ENCODE measurements around the gene BCOR. TPM values are rescaled to one million over a fixed set of nuclear protein-coding genes. Genes with fewer than 3 reads are reported as not detected.

The BCOR gene
- total RNA-seq, 1 experiment from 2014 or later = 48.3 TPM

- DNase-seq (ENCODE audit: low read depth, low spot score) (no peak), ATAC-seq (no peak)
- no peaks in the 10 kb centered on the region for H3K9me3 ChIP-seq (ENCODE audit: control insufficient read depth, insufficient read depth, low read depth, low read length)
- H3K27ac ChIP-seq (ENCODE audit: low read length) = peak overlapping the region; percentile 72
- peaks cover 23% of the 10 kb centered on the region for H3K4me1 ChIP-seq (ENCODE audit: control insufficient read depth, insufficient read depth, low read length)
- TF ChIP-seq TCF7L2 (IDR thresholded peaks at IDR 0.05; ENCODE audit: low read depth, low read length) (no peak), REST (IDR thresholded peaks at IDR 0.05; ENCODE audit: insufficient read depth in 1 of 2, low read depth in 2 of 2, low read length in 1 of 2) (no peak), SIN3A (IDR thresholded peaks at IDR 0.05; ENCODE audit: borderline replicate concordance, insufficient read depth, low read depth, low read length) (no peak), POLR2AphosphoS5 (IDR thresholded peaks at IDR 0.05; ENCODE audit: low read depth, low read length) (no peak), CTCF (IDR thresholded peaks at IDR 0.05) (no peak)
- no peaks in the 10 kb centered on the region for H3K36me3 ChIP-seq (ENCODE audit: control insufficient read depth, insufficient read depth, low read length)
- ChIA-PET CTCF (no interaction called here), POLR2A (interaction anchor here (0.7 kb wide), 1 partner anchor 67 kb away, joined by 3 read pairs; no protein-coding TSS in a partner anchor)
- H3K27me3 ChIP-seq (ENCODE audit: control insufficient read depth, insufficient read depth, low read length) = no peaks in the 10 kb centered on the region
- no peak overlapping the region for H3K4me3 ChIP-seq (ENCODE audit: low read depth in 2 of 2, low read length in 2 of 2)
- in situ Hi-C loops (cut with HindIII; ENCODE audit: low pct_unique_long_range_greater_than_20kb, low sequenced_read_pairs) (no loop called here), intact Hi-C loops (cut with micrococcal nuclease; ENCODE audit: unreplicated experiment) (loop anchor here (10.0 kb wide), 1 partner anchor 163 kb away; no protein-coding TSS in a partner anchor)
- BruUV-seq (replicated peaks) = no TSS peak
These were observed 3.7 kb upstream of the BCOR start for GRCh38 chrX:40101430-40101802.

GRCh38 chrX:40100537-40101429 lies 3.0 kb upstream of the BCOR start:
- peaks cover 23% of the 10 kb centered on the region for H3K4me1 ChIP-seq (ENCODE audit: control insufficient read depth, insufficient read depth, low read length)
- H3K36me3 ChIP-seq (ENCODE audit: control insufficient read depth, insufficient read depth, low read length) = no peaks in the 10 kb centered on the region
- H3K27ac ChIP-seq (ENCODE audit: low read length) = peak overlapping the region; percentile 80
- ATAC-seq (no peak), DNase-seq (ENCODE audit: low read depth, low spot score) (no peak)
- CTCF ChIA-PET = no interaction called here
- intact Hi-C loops (cut with micrococcal nuclease; ENCODE audit: unreplicated experiment) (loop anchor here (10.0 kb wide), 1 partner anchor 164 kb away; no protein-coding TSS in a partner anchor), in situ Hi-C loops (cut with HindIII; ENCODE audit: low pct_unique_long_range_greater_than_20kb, low sequenced_read_pairs) (no loop called here)
- TF ChIP-seq POLR2AphosphoS5 (IDR thresholded peaks at IDR 0.05; ENCODE audit: low read depth, low read length) = no peak
- TF ChIP-seq SIN3A (IDR thresholded peaks at IDR 0.05; ENCODE audit: borderline replicate concordance, insufficient read depth, low read depth, low read length) = no peak
- TF ChIP-seq REST (IDR thresholded peaks at IDR 0.05; ENCODE audit: insufficient read depth in 1 of 2, low read depth in 2 of 2, low read length in 1 of 2) = no peak
- TF ChIP-seq TCF7L2 (IDR thresholded peaks at IDR 0.05; ENCODE audit: low read depth, low read length) = no peak
- no peak for TF ChIP-seq CTCF (IDR thresholded peaks at IDR 0.05)
- BruUV-seq (replicated peaks) = no TSS peak
- no peaks in the 10 kb centered on the region for H3K27me3 ChIP-seq (ENCODE audit: control insufficient read depth, insufficient read depth, low read length)
- POLR2A ChIA-PET = interaction anchor here (0.6 to 0.7 kb wide), 2 partner anchors 63 to 68 kb away, joined by 3 to 9 read pairs; no protein-coding TSS in a partner anchor
- no peaks in the 10 kb centered on the region for H3K9me3 ChIP-seq (ENCODE audit: control insufficient read depth, insufficient read depth, low read depth, low read length)
- peak overlapping the region in 1 of 2 experiments; percentile 31; a peak in 1 of 4 replicates for H3K4me3 ChIP-seq (ENCODE audit: low read depth in 2 of 2, low read length in 2 of 2)
